Stimulated activated CD4-positive, alpha-beta T cell treated with anti-CD3 and anti-CD28 coated beads, Interleukin-1b, Interleukin-23, amount 100 ng/mL, for 48 hours (primary cell): ENCODE measurements around the gene COA8.

ENCODE experiments used
- DNase-seq: peaks from one replicate; pipeline ENCODE4 v3.0.0-alpha.2; 2020

Gene COA8

DNA sequence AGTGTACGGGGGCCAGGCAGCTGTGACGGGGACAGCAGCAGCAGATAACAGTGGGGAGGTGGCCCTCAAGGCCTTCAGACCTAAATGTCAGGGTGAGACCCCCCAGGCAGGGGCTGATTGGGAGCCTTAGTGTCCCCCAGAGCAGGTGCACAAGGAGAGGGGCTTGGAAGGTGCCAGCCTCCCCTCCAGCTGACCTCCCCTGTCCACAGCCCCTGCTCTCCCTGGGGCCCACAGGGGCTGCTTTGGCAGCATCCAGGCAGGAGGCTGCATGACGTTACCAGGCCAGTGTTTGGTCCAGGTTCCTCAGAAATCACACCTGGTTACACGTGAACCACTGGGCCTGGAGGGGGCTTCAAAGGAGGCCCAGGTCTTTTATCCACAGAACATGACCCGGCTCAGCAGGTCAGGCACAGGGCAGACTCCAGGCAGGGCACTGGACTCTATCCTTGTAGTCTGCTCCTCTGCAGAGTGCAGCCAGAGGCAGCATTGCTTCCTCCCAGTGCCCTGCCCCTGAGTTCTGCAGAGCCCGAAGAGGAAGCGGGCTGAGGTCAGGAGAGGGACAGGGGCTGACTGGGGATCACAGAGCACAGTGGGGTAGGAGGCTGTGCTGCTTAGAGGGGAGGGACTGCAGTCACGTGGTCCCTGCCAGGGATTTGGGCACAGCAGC is 36.4 kb upstream of the COA8 start:
- DNase-seq, result no peak

DNA sequence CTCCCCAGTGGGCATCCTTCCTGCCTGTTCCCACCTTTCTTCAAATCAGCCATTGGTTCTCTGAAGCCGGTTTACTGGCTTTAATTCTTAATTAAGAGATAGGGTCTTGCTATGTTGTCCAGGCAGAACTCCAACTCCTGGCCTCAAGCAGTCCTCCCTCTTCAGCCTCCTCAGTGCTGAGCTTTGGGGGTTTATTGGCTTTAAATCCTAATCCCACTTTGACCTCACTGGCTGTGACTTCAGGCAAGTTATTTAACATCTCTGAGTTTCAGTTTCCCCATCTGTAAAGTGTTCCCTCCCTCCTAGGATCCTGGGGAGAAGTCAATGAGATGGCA is 35.9 kb upstream of the COA8 start:
- no peak for DNase-seq

DNA sequence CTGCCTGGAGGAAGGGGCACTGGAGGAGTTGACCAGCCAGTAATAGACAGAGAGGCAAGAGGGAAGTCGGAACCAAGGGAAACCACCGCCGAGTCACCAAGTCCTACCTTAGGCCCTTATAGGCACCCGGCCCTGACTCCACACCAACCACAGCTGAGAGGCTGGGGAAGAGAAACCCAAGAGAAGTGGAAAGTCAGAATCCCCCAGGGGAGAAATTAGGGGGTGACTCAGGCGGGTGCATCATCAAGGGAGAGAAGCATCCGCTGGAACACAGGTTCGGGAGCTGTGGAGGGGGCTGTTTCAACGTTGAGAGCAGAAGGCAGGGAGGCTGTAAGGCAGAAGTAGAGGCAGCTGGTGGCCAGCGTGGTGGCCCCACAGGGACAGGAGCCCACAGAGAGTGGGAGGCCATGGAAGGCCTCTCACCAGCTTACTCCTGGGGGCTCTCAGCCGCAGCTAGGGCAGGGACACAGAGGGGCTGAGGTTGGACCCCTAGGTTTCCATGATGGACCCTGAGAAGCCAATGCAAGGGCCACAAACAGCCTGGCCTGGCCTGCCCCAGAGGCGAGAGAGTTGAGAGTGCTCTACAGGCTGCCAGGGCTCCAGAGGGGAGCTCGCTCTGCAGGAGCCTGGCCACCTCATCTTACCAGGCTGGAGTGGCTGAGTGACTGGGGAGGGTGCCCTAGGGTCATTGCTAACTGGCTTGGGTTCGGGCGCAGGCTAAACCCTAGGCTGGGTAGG is 35.2 kb upstream of the COA8 start:
- DNase-seq, result peak; percentile 61

DNA sequence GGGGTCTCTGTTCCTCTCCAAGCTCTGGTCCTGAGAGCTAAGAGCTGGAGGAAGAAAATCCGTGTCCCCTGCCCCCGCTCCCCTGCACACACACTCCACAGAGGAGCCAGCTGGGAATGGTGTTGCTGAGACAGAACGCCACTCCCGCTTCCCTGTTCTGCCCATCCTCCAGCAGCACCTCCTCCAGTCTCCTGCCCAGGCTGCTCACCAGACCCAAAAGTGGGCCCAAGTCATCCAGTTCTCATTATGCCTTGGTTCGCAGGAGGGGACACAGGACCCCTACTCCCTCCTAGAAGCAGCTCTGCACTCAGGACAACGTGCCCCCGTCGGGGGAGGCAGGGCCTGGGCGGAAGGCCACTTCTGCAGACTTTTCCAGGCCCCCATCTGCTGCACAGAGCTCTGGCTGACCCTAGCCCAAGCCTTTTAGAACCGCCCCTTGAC is 34.6 kb upstream of the COA8 start:
- no peak for DNase-seq

DNA sequence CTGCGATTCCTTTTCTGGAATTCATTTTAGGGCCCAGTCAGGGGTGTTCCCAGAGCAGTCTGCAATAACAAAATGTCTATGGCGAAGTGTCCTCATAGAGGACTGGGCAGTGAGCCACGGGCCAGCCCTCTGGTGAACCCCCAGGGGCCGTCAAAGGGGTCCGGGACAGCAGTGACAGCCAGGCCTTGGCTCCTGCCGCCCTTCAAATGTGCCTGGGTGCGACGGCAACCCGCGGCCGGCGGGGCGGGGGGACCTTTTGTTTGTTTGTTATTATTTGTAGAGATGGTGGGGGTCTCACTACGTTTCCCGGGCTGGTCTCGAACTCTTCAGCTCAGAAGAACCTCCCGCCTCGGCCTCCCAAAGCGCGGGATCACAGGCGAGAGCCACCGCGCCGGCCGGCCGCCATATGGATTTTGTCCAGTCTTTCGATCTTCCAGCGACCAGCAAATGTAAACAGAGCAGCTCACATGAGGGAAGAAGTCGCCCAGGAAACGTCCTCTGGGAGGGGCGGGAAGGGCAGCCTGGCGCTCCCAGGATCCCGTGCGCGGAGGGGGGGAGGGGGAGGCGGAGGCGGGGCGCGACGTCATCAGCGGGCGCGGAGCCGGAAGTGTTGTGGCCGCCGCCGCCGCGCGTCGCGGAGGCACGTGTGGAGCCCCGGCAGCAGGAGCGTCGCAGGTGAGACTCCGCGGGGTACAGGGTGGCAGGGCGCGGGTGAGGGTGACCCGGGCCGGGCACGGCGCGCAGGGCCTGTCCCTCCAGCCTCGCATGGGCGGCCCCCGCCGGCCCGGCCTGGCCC is 34.0 kb upstream of the COA8 start, which contains the start of gene TRMT61A:
TSS of gene TRMT61A (plus strand) at position 610 of the 796 bp plus-strand sequence. CDS start 783 bp downstream, outside the sequence.
- peak; percentile 72 for DNase-seq

DNA sequence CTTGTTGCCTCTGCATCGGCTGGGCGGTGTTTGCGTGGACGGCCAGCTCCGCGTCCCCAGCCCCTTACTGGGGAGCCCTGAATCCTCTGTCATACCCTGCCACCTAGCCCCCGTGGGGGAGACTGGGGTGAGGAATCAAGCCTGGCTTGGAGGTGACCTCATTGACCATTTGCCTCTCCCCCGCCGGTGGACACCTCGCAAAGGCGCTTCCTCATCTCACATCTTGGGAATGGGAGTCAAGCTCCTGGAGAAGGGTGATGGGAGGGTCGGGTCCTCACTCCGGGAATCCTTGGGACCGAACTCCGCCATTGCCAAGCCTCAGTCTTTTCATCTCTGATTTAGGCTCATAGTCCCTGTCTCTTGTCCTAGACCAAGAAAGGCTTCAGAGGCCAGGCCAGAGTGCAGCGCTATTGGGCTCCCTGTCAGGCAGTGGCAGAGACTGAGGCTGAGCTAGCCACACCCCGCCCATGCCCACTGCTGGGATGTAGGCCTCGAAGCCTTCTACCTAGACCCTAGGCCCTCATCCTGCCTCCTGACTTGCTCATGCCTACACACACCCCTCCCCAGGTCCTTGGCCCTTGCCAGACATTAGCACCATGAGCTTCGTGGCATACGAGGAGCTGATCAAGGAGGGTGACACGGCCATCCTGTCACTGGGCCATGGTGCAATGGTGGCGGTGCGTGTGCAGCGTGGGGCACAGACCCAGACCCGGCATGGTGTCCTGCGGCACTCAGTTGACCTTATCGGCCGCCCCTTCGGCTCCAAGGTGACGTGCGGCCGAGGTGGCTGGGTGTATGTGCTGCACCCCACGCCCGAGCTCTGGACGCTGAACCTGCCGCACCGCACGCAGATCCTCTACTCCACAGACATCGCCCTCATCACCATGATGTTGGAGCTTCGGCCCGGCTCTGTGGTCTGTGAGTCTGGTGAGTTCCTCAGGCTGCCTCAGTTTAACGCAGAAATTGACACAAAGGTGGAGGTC is 33.1 kb upstream of the COA8 start:
- no peak for DNase-seq

DNA sequence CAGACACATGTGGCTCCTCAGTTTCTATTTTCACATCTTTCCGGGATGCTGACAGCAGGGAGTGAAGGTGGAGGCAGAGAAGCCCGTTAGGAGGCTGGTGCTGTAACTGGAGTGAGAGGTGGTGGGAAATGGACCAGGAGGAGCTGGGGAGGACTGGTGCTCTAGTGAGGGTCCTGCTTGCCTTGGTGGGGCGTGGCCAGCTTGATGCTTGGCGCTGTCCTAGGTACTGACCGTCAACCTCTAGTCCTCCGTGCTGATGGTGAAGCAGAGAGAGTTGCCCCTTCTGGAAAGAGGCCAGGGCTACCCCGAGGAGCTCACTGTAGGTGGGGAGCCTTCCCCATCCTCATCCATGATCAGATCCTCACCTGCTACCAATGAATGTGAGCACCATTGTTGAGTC is 32.4 kb upstream of the COA8 start:
- no peak for DNase-seq

DNA sequence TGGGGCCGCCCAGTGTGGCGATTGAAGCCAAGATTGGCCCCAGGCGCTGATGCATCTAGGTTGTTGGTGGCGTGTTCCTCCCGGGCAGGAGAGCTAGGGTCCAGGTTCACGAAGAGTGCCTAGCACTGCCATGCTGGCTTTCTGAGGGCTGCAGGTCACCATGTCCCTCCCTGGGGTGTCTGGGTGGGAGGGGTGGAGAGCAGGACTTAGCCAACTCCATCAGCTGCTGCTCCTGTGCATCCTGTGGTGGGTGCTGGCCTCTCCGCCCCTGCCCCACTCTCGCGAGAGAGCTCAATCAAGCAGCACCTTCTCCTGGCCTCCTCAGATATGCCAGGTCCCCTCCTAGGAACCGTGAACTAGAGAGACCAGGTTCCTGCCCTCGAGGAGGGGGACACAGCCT is 31.9 kb upstream of the COA8 start:
- no peak for DNase-seq

DNA sequence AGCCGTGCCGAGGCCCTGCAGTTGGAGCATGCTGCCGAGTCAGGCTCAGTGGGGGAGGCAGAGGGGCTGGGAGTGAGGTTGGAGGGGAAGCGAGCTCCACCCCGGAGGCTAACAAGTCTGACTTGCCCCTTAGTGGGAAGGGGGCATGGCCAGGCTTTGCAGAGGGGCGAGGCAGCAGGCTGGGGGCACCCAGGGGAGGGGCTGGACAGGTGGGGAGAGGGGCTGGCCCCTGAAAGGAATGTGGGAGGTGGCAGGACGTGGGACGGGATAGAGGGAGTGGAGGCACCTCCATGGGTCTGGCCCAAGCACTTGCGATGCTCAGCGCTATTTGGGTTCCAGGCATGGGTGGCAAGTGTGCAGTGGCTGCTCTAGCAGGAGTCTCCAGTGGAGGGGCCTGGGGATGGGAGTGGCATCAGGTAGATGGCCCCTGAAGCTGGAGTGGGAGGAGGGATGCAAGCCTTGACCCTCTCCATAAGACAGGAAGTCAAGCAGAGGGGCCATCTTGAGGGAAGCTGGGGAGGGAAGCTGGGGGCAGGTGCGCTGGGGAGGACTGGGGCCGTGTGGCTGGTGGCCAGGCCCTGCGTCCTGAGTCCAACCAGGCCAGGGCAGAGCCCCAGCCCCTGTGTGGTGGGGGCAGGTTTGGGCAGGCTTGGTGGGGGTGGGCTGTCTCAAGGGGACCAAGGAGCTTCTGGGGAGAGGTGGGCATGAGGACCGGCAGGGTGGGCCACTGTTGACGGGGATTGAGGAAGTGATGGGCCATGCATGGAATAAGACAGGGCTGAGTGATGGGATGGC is 31.1 kb upstream of the COA8 start:
- no peak for DNase-seq

DNA sequence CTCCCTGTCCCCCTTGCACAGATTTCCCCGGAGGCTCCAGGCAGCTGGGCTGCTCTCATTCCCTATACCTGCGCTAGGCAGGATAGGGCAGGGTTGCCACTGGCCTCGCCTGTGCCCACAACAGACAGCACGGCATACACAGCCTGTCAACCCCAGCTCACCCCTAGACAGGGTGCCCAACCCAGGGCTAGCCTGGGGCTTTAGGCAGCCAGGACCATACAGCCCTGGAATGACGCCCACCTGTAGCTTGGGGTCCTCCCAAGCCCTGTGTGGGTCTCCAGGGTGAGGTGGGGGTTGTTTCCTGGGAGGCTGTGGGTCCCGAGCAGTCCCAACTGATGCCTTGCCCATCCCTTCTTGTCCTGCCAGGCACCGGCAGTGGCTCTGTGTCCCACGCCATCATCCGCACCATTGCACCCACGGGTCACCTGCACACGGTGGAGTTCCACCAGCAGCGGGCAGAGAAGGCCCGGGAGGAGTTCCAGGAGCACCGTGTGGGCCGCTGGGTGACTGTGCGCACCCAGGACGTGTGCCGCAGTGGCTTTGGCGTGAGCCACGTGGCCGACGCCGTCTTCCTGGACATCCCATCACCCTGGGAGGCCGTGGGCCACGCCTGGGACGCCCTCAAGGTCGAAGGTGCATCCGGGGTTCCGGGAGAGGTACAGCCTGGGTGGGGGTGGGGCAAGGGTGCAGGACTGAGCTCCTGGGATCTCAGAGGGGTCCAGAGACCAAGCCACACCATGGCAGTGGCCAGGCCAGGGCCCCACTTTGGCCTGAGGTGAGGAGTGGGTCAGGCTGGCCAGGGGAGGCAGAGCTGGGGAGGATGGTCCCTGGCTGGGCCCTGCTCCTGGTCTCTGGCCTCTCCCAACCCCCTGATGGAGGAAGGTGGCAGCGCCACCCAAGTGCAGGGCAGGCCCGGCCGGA is 30.3 kb upstream of the COA8 start:
- DNase-seq, result no peak

DNA sequence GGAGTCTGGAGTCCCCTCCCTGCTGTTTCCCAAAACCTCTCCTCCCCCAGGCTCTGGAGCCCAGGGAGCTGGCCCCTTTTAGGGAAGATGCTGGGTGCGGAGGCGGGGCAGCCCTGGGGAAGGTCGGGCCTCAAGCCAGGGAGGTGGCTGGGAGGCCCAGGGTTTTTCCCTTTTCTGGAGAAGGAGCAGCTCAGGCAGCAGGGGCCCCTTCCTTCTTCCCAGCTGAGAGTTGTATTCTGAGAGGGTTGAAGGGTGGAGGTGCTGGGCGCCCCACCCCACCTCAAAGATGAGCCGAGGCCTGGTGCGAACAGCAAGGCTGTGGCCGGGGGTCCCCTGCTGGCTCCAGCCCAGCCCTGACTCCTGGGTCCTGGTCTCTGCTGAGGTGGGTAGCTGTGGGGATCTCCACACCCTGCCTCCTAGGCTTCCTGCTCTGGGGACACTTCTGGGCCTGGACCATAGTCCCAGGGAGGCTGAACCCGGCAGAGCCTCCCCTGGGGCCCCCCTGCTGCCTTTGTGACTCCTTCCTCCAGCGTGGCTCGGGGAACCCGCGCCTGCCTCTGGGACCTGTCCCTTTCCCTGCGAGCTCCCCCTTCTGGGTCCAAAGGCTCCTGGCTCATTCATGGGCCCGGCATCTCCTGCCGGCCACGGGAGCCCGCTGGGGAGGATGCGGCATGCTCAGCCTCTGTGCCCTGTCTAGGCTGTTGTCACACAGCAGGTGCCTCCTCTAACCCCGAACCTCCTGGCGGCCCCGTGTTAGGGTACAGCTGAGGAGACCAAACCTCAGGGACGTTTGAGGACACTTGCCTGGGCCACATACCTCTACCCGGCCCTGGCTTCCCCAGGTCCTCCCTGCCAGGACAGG is 29.4 kb upstream of the COA8 start:
- DNase-seq, result no peak

DNA sequence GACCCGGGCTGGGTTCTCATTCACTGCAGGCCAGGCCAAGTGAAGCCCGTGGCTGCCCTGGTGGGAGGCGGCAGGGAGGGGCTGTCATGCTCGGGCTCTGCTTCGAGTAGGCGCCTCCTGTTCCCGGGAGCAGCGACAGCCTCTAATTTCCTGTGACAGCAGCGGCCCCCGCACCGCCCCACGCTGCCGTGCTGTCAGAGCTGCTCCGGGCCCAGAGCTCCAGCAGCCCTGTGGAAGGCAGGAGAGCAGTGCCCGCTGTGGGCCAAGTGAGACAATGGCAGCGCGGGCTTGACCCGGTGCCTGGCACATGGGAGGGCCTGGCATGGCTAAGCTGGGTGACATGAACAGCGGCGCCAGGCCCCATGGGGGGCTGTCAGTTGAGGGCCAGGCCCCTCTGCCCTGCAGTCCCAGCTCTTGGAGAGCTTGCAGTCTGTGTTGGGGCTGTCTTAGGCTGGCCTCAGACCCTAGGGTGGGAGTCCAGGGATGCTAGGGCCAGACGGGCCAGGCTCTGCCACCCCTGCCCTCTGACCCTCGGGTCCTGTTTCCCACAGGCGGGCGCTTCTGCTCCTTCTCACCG is 28.7 kb upstream of the COA8 start:
- no peak for DNase-seq

DNA sequence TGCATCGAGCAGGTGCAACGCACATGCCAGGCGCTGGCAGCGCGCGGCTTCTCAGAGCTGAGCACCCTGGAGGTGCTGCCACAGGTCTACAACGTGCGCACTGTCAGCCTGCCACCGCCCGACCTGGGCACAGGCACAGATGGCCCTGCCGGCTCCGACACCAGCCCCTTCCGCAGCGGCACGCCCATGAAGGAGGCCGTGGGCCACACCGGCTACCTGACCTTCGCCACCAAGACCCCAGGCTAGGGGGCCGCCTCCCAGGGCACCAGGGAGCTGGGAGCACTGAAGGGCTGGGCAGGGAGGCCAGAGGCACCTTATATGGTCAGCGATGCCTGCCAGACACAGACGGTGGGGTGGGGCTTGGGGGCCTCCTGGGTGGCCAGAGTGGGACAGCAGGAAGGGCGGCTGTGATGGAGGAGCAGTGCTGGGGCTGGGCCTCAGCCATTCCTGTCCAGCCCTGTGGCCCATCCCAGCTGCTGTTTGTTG is 28.1 kb upstream of the COA8 start:
- DNase-seq, result no peak

DNA sequence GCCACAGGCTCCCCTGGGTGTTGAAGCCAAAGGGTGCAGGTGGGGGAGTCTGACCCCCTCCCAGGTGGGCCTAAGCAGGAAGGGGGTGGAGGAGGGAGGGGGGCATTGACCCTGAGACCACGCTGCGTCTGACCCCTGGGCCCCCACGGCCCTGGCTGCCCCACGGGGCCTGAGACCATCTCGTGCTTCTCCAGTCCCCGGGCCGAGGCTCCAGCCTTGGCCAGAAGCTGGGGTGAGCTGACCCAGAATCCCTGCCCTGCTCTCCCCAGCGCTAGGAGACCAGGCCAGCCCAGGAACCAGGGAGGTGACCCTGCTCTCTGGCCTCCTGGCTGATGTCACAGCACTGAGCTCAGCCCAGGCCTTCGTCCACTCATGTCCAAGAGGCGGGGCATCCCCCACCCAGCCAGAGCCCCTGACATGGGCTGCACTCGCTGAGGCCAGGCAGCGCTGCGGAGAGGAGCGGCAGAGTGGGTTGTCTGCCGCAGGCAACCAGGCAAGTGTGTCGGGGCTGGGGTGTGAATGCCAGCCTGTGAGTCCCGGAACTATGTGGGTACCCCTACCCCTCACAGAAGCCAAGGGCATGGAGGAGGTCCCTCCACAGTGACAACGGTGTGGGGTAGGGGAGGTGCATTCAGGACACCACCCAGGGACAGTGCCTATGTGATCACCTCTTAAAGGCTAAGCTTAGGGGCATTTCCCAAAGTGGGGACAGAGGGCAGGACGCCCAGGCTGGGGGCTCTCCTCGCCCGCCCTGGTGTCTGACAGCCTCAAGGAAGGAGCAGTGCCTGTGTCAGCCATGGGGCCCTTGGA is 27.5 kb upstream of the COA8 start:
- no peak for DNase-seq

DNA sequence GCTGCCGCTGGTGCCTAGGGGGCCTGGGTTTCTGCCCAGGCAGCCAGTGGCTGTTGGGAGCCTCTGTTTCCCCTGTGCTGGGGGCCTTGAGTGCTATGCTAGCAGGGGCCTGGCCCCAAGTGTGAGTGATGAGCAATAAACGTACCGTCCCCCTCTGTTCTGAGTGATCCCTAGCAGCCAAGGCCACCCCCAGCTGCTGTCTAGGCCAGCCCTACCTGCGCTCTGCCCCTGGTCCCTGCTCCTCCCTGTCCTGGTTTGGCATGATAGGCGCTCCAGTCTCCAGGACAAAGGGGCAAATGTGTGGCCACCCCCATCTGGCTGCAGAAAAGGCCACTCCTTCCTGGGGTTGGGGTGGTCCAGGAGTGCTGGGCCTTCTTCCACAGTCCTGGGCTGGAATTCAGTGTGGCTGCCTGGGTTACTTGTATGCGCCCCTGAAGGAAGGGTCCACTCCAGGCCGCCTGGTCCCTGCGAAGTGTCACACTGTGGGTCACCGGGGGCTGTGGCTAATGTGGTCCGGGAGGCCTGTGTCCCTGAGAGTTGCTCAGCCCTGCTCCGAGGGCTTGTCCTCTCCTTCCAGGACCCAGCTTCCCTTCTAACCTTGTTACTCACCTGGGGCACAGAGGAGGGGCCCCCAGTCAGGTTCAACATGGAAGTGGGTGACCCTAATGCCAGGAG is 26.7 kb upstream of the COA8 start:
- no peak for DNase-seq

DNA sequence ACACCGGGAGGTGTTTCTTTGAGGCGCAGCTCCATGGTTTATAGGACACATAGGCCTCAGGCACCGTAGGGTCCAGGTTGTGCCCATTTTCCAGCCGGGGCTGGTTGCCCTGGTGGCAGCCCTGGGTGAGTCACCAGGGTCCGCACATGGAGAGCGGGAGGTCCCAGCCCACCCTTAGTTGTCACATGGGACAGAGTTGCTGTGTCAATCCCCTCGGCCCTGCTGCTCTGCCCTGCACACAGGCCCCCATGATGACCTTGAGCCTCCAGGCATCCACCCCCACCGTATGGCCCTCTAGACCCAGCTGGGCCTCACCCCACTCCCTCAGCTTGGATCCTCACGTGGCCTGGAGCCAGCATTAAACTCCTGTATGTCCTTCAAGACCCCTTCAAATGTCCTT is 26.1 kb upstream of the COA8 start:
- DNase-seq, result no peak

DNA sequence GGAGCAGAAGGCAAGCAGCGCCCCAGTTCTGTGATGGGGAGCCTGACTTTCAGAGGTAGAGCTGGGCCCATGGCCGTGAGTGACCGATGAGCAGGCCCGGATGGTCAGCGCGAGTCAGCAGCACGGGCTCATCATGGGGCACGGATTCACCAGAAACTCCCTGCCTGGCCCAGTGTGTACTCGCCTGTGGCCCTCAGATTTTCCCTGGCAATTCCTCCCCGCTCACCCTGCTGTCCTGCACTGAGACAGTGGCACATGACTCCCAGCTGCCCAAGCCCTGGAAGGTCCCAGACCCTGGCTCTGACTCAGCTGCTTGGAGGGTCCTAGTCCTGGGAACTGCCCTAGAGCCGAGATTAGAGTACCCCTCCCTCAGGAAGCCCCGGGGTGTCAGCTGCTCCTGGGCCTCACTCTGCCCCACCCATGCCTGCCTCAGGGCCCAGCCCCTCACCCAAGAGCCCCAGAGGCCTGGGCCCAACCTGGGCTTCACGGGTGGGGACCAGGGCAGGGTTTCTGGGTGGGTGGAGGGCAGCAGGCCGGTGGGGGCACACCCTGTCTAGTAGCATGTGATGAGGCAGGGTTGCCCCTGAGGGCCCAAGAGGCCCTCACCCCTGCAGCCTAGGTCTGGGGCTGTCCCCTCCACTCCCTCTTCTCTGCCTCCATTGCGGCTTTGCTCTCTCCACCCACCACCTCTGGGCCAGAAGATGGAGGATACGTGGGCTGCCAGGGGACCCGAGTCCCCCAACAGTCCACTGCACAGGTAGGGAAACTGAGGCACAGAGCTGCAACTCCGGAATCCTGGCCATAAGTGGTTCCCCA is 25.4 kb upstream of the COA8 start:
- DNase-seq, result no peak
